Nephron progenitor cell (in vitro differentiated cells): ENCODE results near the gene ALG10.
"Not testable (repeated sequence)": the region's sequence is repeated elsewhere in the genome, so short reads cannot be mapped to it uniquely, and the experiment has no call there.

Source experiments
- DNase-seq: peaks from one replicate; pipeline ENCODE4 v3.0.0; 2021
- H3K27ac Mint-ChIP-seq: 2 replicates; pipeline ENCODE4 v1.8.0; 2021; ENCODE audit warnings: mild to moderate bottlenecking, moderate library complexity, mixed read lengths
- H3K27me3 Mint-ChIP-seq: 2 replicates; pipeline ENCODE4 v1.8.0; 2021; ENCODE audit warnings: mild to moderate bottlenecking, low read depth, mixed read lengths; ENCODE audit not compliant: poor library complexity
- H3K36me3 Mint-ChIP-seq: 2 replicates; pipeline ENCODE4 v1.8.0; 2021; ENCODE audit warnings: low read depth, mixed read lengths
- H3K4me1 Mint-ChIP-seq: 2 replicates; pipeline ENCODE4 v1.8.0; 2021; ENCODE audit warnings: mixed read lengths
- H3K4me3 Mint-ChIP-seq: 2 replicates; pipeline ENCODE4 v1.8.0; 2021; ENCODE audit warnings: mild to moderate bottlenecking, moderate library complexity, mixed read lengths
- H3K9me3 Mint-ChIP-seq: 2 replicates; pipeline ENCODE4 v1.8.0; 2021; ENCODE audit warnings: mild to moderate bottlenecking, moderate library complexity, mixed read lengths
- CTCF ChIP-seq: fragments of 200-600 bp; sonication (generic); IDR thresholded peaks from 2 replicates; pipeline ENCODE4 v1.5.0; 2021; ENCODE audit warnings: antibody characterized with exemption

ALG10 gene

GRCh38 chr12:34016361-34016760 is 5.9 kb upstream of the ALG10 start:
- H3K27me3 Mint-ChIP-seq = peaks cover 13% of the 10 kb centered on the region
- DNase-seq = no peak
- no peaks in the 10 kb centered on the region for H3K9me3 Mint-ChIP-seq
- no peak for TF ChIP-seq CTCF
- no peaks in the 10 kb centered on the region for H3K36me3 Mint-ChIP-seq
- H3K4me3 Mint-ChIP-seq = no peak overlapping the region
- H3K4me1 Mint-ChIP-seq = peaks cover 7% of the 10 kb centered on the region
- H3K27ac Mint-ChIP-seq = no peak overlapping the region

GRCh38 chr12:34021071-34021470 is 1.2 kb upstream of the ALG10 start:
- no peak for DNase-seq
- TF ChIP-seq CTCF = no peak
- peak overlapping the region; percentile 96 for H3K4me3 Mint-ChIP-seq

GRCh38 chr12:34027661-34028060 is 5.4 kb downstream of the ALG10 start:
- not testable (repeated sequence) for H3K27me3 Mint-ChIP-seq, H3K4me3 Mint-ChIP-seq, H3K9me3 Mint-ChIP-seq, H3K27ac Mint-ChIP-seq, DNase-seq
- H3K4me1 Mint-ChIP-seq = peaks cover 16% of the 10 kb centered on the region
- H3K36me3 Mint-ChIP-seq = peaks cover 16% of the 10 kb centered on the region

More at GRCh38 chr12:34021071-34021470, 1.2 kb upstream of the ALG10 start:
- H3K27me3 Mint-ChIP-seq = peaks cover 13% of the 10 kb centered on the region
- H3K4me1 Mint-ChIP-seq = peaks cover 30% of the 10 kb centered on the region
- H3K36me3 Mint-ChIP-seq = peaks cover 8% of the 10 kb centered on the region
- H3K9me3 Mint-ChIP-seq = no peaks in the 10 kb centered on the region
- H3K27ac Mint-ChIP-seq = no peak overlapping the region

DNA sequence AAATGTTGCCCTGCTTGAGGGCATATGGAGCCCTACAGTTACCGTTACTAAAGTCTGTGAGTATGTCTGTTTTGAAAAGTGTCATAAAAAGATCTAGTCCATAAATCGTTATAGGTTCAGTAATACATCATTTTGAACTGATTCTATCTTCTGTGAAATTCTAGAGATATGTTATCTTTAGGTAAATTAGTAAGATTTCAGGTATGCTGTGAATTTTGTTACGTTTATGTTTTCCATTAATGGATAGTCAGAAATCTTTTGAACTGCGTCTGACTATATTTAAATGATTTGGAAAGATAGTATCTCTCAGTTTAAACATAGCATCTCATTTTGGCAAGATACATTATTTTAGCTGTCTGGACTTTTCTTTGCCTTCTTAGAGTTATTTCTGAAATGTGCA is 8.3 kb downstream of the ALG10 start:
- no peaks in the 10 kb centered on the region for H3K9me3 Mint-ChIP-seq
- no peak overlapping the region for H3K27ac Mint-ChIP-seq
- peaks cover 9% of the 10 kb centered on the region for H3K36me3 Mint-ChIP-seq
- no peaks in the 10 kb centered on the region for H3K27me3 Mint-ChIP-seq
- H3K4me1 Mint-ChIP-seq = no peaks in the 10 kb centered on the region
- DNase-seq = no peak
- no peak for TF ChIP-seq CTCF
- H3K4me3 Mint-ChIP-seq = no peak overlapping the region

DNA sequence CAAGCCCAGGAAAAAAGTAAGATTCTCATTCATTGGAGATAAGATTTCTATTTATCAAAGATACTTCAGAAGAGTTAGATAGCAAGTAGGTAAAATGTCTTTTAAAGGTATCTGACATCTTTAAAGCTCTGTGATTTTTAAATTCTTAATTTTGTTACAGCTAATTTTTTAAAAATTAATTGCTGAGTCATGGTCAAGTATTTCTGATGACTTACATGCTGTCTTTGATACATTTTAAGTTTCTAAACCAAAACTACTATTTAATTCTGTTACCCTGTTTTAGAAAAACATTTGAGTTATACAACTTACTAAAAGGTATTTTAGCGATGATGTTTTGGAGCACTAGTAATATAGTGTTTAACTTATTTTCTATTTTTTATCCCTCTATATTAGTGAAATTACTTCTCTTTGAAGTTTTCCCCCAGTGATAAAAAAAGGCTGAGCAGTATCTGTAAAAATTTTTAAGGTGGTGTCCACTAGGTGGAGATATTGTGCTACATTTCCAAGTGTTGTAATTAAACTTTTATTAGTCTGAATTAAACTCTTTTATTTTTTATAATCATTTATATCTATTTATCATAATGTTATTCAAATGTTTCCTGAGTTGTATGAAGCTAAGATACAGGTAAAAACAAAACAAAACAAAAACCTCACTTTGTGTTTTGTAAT is 11.5 kb downstream of the ALG10 start:
- Mint-ChIP-seq H3K9me3 (no peaks in the 10 kb centered on the region), H3K4me3 (no peak overlapping the region), H3K27ac (no peak overlapping the region), H3K27me3 (no peaks in the 10 kb centered on the region), H3K4me1 (no peaks in the 10 kb centered on the region), H3K36me3 (peaks cover 6% of the 10 kb centered on the region)
- peak; percentile 50 for TF ChIP-seq CTCF
- DNase-seq = no peak

DNA sequence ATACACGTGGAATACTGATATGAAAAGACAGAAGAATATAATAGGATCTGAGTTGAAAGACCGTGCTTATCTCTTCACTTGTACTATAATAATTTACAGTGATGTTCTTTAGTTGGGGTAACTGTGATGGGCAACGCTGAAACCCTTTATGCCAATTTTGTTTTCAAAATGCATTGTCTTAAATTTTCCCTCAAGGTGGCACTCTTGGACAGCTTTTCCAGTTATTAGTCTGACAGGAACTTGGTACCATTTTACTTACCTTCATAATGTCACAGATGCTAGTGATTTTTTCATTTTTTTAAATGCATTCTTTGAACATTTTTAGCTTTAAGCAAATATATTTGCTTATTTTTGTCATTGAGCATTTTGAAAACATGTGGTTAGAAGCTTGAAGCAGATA is 16.1 kb downstream of the ALG10 start:
- not testable (repeated sequence) for H3K4me3 Mint-ChIP-seq, H3K36me3 Mint-ChIP-seq, H3K27ac Mint-ChIP-seq, H3K4me1 Mint-ChIP-seq, DNase-seq, H3K27me3 Mint-ChIP-seq, H3K9me3 Mint-ChIP-seq

GRCh38 chr12:34046570-34046969 is 24.3 kb downstream of the ALG10 start:
- no peak for DNase-seq
- no peak for TF ChIP-seq CTCF
- no peaks in the 10 kb centered on the region for H3K27me3 Mint-ChIP-seq
- peaks cover 65% of the 10 kb centered on the region for H3K9me3 Mint-ChIP-seq
- no peaks in the 10 kb centered on the region for H3K4me1 Mint-ChIP-seq
- H3K27ac Mint-ChIP-seq = no peak overlapping the region
- peaks cover 9% of the 10 kb centered on the region for H3K36me3 Mint-ChIP-seq
- H3K4me3 Mint-ChIP-seq = no peak overlapping the region

GRCh38 chr12:34047855-34048254 is 25.6 kb downstream of the ALG10 start:
- not testable (repeated sequence) for H3K27me3 Mint-ChIP-seq, H3K27ac Mint-ChIP-seq, H3K4me1 Mint-ChIP-seq, H3K36me3 Mint-ChIP-seq, DNase-seq, H3K4me3 Mint-ChIP-seq
- H3K9me3 Mint-ChIP-seq = peaks cover 75% of the 10 kb centered on the region
